Keratinocyte (primary cell): ENCODE results near the gene C12orf50. TPM values are rescaled to one million over a fixed set of nuclear protein-coding genes. Genes with fewer than 3 reads are reported as not detected.

Experiments used
- DNase-seq: peaks from one replicate; pipeline ENCODE4 v3.0.0-alpha.2; 2011; ENCODE audit warnings: low read depth, missing footprints, low spot score
- FAIRE-seq: peaks from 2 replicates; lab custom pipeline; 2011; peaks lifted over from hg19 to GRCh38; lab: Jason Lieb, UNC
- H2AFZ ChIP-seq: 2 replicates; pipeline ENCODE4 v1.6.0; 2012; ENCODE audit warnings: low read length, control low read depth, inconsistent platforms; ENCODE audit not compliant: control insufficient read depth
- H3K27ac ChIP-seq: 2 replicates; pipeline ENCODE4 v1.5.1; 2011; ENCODE audit warnings: low read length; ENCODE audit not compliant: control insufficient read depth, insufficient read depth
- H3K27me3 ChIP-seq: 3 replicates; pipeline ENCODE4 v1.6.0; 2011; ENCODE audit warnings: low read length; ENCODE audit not compliant: control insufficient read depth, insufficient read depth; ENCODE audit errors: extremely low read depth
- H3K36me3 ChIP-seq, 2 experiments: 2 replicates in 1 of 2; 3 replicates in 1 of 2; pipeline ENCODE4 v1.5.1; 2011; ENCODE audit warnings: low read length in 2 of 2, mild to moderate bottlenecking in 1 of 2; ENCODE audit not compliant: control insufficient read depth in 2 of 2, insufficient read depth in 2 of 2; ENCODE audit errors: extremely low read depth in 1 of 2
- H3K4me1 ChIP-seq: 3 replicates; pipeline ENCODE4 v1.5.1; 2011; ENCODE audit warnings: low read length; ENCODE audit not compliant: control insufficient read depth, insufficient read depth; ENCODE audit errors: extremely low read depth
- H3K4me2 ChIP-seq: 3 replicates; pipeline ENCODE4 v1.6.0; 2011; ENCODE audit warnings: low read depth, low read length; ENCODE audit not compliant: control insufficient read depth, insufficient read depth; ENCODE audit errors: extremely low read depth
- H3K4me3 ChIP-seq, 3 experiments: fragments of 200-600 bp in 1 of 3; sonication (generic) in 1 of 3; 2 replicates in 2 of 3; 3 replicates in 1 of 3; pipeline ENCODE4 v1.5.1; 2011 to 2016; ENCODE audit warnings: low read length in 3 of 3, mild to moderate bottlenecking in 3 of 3, control low read depth in 2 of 3, inconsistent platforms in 1 of 3, low read depth in 1 of 3, mixed read lengths in 1 of 3, mixed run types in 1 of 3, moderate library complexity in 1 of 3; ENCODE audit not compliant: control insufficient read depth in 2 of 3, insufficient read depth in 2 of 3; ENCODE audit errors: extremely low read depth in 1 of 3
- H3K79me2 ChIP-seq: 2 replicates; pipeline ENCODE4 v1.6.0; 2012; ENCODE audit warnings: low read length; ENCODE audit not compliant: control insufficient read depth, insufficient read depth
- H3K9ac ChIP-seq: 3 replicates; pipeline ENCODE4 v1.6.0; 2011; ENCODE audit warnings: low read length; ENCODE audit not compliant: control insufficient read depth, insufficient read depth; ENCODE audit errors: extremely low read depth
- H3K9me1 ChIP-seq: 3 replicates; pipeline ENCODE4 v1.6.0; 2011; ENCODE audit warnings: low read length; ENCODE audit not compliant: control insufficient read depth, insufficient read depth; ENCODE audit errors: extremely low read depth
- H3K9me3 ChIP-seq: 2 replicates; pipeline ENCODE4 v1.5.1; 2012; ENCODE audit warnings: low read depth, low read length; ENCODE audit not compliant: control insufficient read depth
- H4K20me1 ChIP-seq: 3 replicates; pipeline ENCODE4 v1.6.0; 2011; ENCODE audit warnings: low read length; ENCODE audit not compliant: control insufficient read depth, insufficient read depth; ENCODE audit errors: extremely low read depth
- EZH2 ChIP-seq: IDR thresholded peaks from one replicate; pipeline ENCODE4 v1.6.1; 2012; ENCODE audit warnings: inconsistent platforms, mild to moderate bottlenecking, low read length, moderate library complexity
- dilution Hi-C: fragments of 300-500 bp; cut with MboI; formaldehyde crosslinking; loops from one replicate; pipeline ENCODE4 v1.7.0; 2020; ENCODE audit warnings: low sequenced_read_pairs; ENCODE audit not compliant: extremely low pct_ligation_motif_present
- polyA plus RNA-seq, 5 experiments: library from polyadenylated mRNA; depleted of rRNA in 3 of 5; stranded (reverse) in 3 of 5; stranded (forward) in 1 of 5; unstranded in 1 of 5; fragments of >200 nt; gene quantifications; 1 replicate in 1 of 5; 2 replicates in 3 of 5; 3 replicates in 1 of 5; pipeline versions ENCODE4 v1.2.1 to v1.2.3, GENCODE V29; 2011 to 2012; ENCODE audit warnings: missing spikeins in 2 of 5, low read depth in 1 of 5, low replicate concordance in 1 of 5
- small RNA-seq, 3 experiments: library from RNA; depleted of rRNA; stranded (forward); fragments of <200 nt; gene quantifications; one replicate each; pipeline ENCODE3, GENCODE V24; 2012; ENCODE audit warnings: low read depth in 3 of 3, low replicate concordance in 1 of 3; ENCODE audit not compliant: insufficient read length in 3 of 3
- TF ChIP-seq, protein P1 (sequence below), 3 experiments: IDR thresholded peaks in 1 of 3; conservative IDR thresholded peaks in 1 of 3; optimal IDR thresholded peaks in 1 of 3; 2 replicates in 2 of 3; 3 replicates in 1 of 3; pipeline versions ENCODE3 to v1.5.1; 2011; ENCODE audit warnings: low read length in 3 of 3, mild to moderate bottlenecking in 3 of 3, moderate library complexity in 2 of 3, control low read depth in 1 of 3, inconsistent platforms in 1 of 3; ENCODE audit not compliant: insufficient read depth in 2 of 3; ENCODE audit errors: extremely low read depth in 1 of 3

C12orf50 gene
- polyA plus RNA-seq, 1 donor (not counting 4 experiments of a cell fraction or from before 2014, with no cell fraction given) = not detected

DNA sequence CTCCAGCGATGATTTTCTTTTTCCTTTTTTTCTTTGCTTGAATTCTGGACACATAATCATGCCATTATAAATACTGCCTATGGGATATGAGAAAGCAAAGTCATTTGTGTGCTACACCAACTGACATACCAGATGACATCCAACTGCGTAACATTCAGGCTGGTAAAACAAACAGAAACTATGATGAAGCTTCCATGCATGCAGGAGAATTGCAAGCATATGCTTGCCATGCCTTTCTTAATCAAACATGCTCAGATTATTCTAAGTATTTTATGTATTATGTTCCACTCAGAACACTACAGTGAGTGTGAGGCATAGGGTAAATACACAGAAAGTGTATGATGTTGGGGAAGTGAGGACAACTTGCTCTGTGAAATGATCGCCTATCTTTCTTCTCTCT lies 97.4 kb downstream of the C12orf50 start:
- H3K9me3 ChIP-seq = no peaks in the 10 kb centered on the region
- dilution Hi-C loops = no loop called here
- no peak overlapping the region for H3K4me3 ChIP-seq
- no peak for FAIRE-seq
- H3K79me2 ChIP-seq = no peaks in the 10 kb centered on the region
- no peak overlapping the region for H2AFZ ChIP-seq
- H3K9ac ChIP-seq = no peak overlapping the region
- TF ChIP-seq EZH2 = no peak
- TF ChIP-seq, protein P1, sequence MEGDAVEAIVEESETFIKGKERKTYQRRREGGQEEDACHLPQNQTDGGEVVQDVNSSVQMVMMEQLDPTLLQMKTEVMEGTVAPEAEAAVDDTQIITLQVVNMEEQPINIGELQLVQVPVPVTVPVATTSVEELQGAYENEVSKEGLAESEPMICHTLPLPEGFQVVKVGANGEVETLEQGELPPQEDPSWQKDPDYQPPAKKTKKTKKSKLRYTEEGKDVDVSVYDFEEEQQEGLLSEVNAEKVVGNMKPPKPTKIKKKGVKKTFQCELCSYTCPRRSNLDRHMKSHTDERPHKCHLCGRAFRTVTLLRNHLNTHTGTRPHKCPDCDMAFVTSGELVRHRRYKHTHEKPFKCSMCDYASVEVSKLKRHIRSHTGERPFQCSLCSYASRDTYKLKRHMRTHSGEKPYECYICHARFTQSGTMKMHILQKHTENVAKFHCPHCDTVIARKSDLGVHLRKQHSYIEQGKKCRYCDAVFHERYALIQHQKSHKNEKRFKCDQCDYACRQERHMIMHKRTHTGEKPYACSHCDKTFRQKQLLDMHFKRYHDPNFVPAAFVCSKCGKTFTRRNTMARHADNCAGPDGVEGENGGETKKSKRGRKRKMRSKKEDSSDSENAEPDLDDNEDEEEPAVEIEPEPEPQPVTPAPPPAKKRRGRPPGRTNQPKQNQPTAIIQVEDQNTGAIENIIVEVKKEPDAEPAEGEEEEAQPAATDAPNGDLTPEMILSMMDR (optimal IDR thresholded peaks at IDR 0.05 in 1 of 3, IDR thresholded peaks at IDR 0.05 in 1 of 3, conservative IDR thresholded peaks at IDR 0.05 in 1 of 3; ENCODE audit: extremely low read depth in 1 of 3, insufficient read depth in 2 of 3, low read length in 3 of 3) = no peak
- H3K27me3 ChIP-seq = no peaks in the 10 kb centered on the region
- no peak for DNase-seq
- H3K9me1 ChIP-seq = no peaks in the 10 kb centered on the region
- H4K20me1 ChIP-seq = no peaks in the 10 kb centered on the region
- H3K4me2 ChIP-seq = no peak overlapping the region
- no peak overlapping the region for H3K27ac ChIP-seq
- H3K4me1 ChIP-seq = no peaks in the 10 kb centered on the region
- no peaks in the 10 kb centered on the region for H3K36me3 ChIP-seq

DNA sequence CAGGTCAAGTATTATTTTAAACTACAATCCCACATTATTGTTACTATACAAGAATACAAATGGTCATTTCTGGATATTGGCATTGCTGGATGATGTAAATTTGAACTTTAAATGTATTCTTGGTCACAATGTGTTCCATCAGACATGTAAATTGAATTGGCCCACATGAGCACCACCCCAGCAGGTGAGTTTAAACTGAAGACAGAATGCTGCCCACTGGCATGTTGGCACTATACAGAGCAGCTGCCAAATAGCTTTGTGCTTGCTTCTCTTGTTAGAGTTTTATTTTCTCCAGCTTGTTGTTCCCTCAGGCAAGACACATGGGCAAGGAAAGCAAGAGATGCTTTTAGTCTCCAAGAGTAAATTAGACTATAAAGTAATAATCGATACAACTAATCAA lies 98.6 kb downstream of the C12orf50 start:
- Histone ChIP-seq H3K9me1 (no peaks in the 10 kb centered on the region), H3K27me3 (no peaks in the 10 kb centered on the region), H4K20me1 (no peaks in the 10 kb centered on the region), H3K4me3 (no peak overlapping the region), H3K36me3 (no peaks in the 10 kb centered on the region), H3K4me2 (no peak overlapping the region), H3K4me1 (no peaks in the 10 kb centered on the region), H3K9ac (no peak overlapping the region), H3K27ac (no peak overlapping the region), H3K9me3 (no peaks in the 10 kb centered on the region), H2AFZ (no peak overlapping the region), H3K79me2 (no peaks in the 10 kb centered on the region)
- no peak for FAIRE-seq
- DNase-seq = no peak
- dilution Hi-C loops = no loop called here
- no peak for TF ChIP-seq EZH2
- TF ChIP-seq, protein P1 (optimal IDR thresholded peaks at IDR 0.05 in 1 of 3, IDR thresholded peaks at IDR 0.05 in 1 of 3, conservative IDR thresholded peaks at IDR 0.05 in 1 of 3; ENCODE audit: extremely low read depth in 1 of 3, insufficient read depth in 2 of 3, low read length in 3 of 3) = no peak

Small RNA genes lying within 50 kb of the gene (small RNA-seq; reads per million reads assigned to genes)
- gene RNA5SP364 = 0 reads per million in 3 experiments

Other genes with a start within 250 kb of the C12orf50 start
- gene CEP290, start 112.7 kb upstream of the C12orf50 start, polyA plus RNA-seq = 3.7 to 5.6 TPM (median 4.7 TPM) in 3 replicates
- 25.8 to 35.1 TPM (median 29.0 TPM) in 3 replicates for gene TMTC3, start 112.9 kb upstream of the C12orf50 start, polyA plus RNA-seq